GM19397 (cell line): ENCODE data around the gene RGL4.

ENCODE experiments used
- ATAC-seq: cut with Tn5 transposase; IDR thresholded peaks from one replicate; pipeline ENCODE4 v1.9.1; 2021; ENCODE audit warnings: mild to moderate bottlenecking, moderate library complexity; ENCODE audit not compliant: unreplicated experiment

The RGL4 gene

DNA sequence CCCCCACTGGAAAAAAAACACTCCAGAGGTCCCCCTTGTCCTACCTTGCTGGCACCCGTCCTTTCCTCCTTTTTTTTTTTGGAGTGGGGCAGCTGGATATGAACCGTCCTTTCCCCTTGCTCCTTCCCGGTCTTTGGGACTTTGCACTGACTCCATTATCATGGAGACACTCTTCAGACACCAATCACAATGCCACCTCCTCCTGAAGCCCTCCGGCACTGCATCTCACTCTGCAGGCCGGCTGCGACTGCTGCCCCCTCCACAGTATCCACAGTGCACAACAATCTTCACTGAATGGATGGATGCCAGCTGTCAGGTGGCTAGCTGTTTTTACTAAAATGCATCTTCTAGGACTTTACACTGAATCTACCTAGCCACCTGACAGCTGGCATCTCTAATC is 12.7 kb upstream of the RGL4 start:
- no peak for ATAC-seq

DNA sequence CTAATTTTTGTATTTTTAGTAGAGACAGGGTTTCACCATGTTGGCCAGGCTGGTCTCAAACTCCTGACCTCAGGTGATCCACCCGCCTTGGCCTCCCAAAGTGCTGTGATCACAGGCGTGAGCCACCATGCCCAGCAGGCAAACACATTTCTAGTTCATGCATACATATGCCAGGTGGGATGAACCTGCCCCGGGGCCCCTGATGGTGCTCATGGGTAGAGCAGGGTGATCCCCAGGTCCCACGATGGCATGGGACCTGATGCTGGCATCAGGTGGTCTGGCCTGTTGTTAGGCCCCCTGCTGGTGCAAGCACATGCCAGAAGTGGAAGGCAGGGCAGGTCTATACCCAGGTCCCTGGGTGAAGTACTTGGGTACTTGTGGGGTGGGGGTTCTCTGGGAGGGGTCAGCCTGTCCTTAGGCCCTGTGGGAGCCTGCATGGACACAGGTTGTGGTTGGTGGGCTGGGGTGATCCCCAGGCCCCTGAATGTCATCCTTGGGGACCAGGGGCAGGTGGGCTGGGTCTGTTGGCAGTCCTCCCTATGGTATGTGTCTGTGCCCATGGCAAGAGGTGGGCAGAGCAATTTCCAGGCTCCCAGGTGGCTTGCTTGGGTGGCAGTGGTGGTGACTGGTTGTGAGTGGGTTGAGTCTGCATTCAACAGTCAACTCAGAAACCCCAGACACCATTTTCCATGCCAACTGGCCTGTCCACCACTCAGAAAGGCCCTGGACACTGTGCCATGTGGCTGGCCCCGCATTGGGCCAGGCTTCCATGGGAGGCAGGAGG is 9.6 kb upstream of the RGL4 start:
- no peak for ATAC-seq

GRCh38 chr22:23682077-23682476 is 8.7 kb upstream of the RGL4 start:
- ATAC-seq: no peak

DNA sequence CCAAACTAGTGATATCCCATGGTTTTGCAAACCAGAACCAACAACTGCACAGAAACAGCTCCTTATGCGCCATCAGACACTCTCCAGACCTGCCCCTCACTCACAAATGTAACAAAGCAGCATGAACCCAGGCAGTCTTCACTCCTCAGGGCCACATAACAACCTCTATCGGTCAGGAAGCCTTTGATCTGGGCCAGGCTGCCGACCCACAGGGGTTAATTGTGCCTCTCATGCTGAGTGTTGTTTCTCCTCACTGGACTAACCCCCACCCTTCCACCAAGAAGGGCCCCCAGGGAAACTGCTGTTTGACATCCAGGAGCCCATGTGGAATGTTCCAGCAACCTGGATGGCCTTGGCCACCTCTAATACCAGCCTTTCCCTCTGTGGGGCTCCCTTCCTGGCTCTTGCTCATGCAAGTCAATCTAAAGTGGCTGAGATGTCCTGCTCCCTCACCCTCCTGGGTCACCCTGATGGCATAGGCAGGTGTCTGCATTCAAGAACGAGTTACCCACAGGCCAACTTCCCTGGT is 7.9 kb upstream of the RGL4 start:
- no peak for ATAC-seq

DNA sequence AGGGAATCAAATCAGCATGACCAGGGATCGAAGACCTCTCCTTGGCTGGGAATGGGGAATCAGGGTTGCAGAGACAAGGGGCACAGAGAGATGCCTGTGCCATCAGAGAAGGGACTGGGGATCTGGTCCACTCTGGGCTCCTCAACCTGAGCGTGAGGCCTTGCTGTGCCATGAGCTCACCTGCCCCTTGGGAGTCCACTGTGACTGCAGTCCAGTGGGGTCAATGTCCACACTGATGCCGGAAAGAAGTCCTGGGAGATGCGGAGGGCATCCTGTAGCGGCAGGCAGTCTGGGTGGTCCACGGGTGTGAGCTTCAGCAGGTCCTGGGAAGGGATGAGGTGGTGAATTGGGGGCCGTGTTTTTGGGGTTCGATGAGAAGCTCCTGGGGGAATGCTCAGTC is 7.3 kb upstream of the RGL4 start:
- ATAC-seq: no peak

- ATAC-seq: no peak
These were observed 6.8 kb upstream of the RGL4 start for GRCh38 chr22:23684026-23684425.

GRCh38 chr22:23684561-23685031 is 6.2 kb upstream of the RGL4 start:
- ATAC-seq: no peak

GRCh38 chr22:23685205-23685784 is 5.5 kb upstream of the RGL4 start:
- no peak for ATAC-seq

DNA sequence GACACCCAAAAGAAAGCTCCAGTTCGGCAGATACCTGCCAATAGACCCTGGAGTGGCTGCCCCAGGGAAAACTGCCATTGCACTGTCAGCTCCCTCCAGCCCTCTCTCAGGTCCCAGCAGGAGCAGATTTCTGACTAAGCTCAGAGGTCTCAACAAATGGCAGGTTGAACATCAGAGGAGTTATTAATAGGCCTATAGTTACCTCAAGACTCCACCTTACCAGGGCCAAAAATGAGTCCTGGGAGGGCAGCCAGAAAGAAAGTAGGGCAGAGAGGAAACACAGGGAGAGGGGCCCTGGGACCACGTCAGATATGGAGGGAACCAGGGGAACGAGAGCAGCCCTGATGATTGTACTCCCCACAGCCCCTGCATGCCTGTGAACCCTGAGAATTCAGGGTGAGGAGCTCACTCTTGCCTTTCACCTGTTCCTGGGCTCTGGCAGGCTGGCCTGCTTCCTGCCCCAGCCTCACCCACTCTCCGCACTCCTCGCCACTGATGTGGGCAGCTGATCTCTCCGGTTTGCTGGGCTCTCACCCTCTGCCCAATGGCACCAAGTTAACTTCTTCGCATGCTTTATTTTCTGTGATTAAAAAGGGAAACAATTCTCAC is 4.3 kb upstream of the RGL4 start:
- ATAC-seq: no peak

- no peak for ATAC-seq
These were observed 2.7 kb upstream of the RGL4 start for GRCh38 chr22:23688121-23688520.

- ATAC-seq: no peak
These were observed 2.2 kb upstream of the RGL4 start for GRCh38 chr22:23688571-23688970.

GRCh38 chr22:23689414-23689813 is 1.4 kb upstream of the RGL4 start:
- ATAC-seq: no peak

DNA sequence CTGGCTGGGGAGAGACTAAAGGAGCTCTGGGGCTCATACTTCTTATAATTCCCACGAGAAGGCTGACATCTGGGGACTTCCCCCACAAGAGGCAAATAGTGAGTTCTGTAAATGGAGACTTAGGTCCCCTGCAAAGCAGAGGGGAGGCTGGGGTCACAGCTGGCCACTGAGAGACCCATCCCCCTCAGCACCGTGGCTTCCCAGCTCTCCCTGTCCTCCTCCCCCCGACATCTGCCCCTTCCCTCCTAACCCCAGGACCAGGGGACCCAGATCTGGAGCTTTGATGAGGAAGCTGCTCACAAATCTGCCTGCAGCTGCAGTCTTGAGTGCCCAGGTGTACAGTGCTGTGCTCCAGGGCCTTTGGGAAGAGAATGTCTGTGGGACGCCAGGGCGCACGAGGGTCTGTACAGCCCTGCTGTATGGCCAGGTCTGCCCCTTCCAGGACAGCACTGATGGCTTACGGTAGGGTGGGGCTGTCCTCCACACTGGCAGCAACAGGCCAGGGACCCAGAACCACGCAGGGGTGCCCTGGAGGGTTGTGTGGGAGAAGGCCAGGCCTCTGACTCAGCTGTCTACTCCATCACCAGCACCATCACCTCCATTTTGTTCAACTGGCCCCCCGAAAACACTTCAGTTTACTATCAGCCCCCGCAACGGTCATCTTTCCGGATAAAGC is 1.1 kb downstream of the RGL4 start:
- no peak for ATAC-seq

DNA sequence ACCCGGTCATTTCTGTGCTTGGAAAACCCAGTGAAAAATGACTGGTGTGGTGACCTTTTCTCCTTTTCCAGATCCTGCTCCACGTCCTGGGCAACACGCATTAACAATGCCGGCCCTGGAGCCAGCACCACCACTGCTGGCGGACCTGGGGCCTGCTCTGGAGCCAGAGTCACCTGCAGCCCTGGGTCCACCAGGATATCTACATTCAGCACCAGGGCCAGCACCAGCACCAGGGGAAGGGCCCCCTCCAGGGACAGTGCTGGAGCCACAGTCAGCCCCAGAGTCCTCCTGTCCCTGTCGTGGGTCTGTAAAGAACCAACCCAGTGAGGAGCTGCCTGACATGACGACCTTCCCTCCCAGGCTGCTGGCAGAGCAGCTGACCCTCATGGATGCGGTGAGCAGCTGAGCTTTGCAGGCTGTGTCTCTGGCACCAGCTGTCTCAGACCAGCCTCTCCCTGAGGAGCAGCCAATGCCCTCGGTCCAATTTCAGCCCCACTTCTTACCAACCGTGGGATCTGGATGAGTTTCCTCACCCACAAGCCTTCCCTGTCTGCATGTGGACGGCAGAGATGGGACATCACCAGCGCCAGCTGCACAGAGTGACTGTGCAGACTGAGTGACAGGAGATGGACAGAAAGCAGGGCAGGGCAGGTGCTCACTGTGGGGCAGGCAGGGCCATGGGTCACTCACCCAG is 1.9 kb downstream of the RGL4 start:
- no peak for ATAC-seq

DNA sequence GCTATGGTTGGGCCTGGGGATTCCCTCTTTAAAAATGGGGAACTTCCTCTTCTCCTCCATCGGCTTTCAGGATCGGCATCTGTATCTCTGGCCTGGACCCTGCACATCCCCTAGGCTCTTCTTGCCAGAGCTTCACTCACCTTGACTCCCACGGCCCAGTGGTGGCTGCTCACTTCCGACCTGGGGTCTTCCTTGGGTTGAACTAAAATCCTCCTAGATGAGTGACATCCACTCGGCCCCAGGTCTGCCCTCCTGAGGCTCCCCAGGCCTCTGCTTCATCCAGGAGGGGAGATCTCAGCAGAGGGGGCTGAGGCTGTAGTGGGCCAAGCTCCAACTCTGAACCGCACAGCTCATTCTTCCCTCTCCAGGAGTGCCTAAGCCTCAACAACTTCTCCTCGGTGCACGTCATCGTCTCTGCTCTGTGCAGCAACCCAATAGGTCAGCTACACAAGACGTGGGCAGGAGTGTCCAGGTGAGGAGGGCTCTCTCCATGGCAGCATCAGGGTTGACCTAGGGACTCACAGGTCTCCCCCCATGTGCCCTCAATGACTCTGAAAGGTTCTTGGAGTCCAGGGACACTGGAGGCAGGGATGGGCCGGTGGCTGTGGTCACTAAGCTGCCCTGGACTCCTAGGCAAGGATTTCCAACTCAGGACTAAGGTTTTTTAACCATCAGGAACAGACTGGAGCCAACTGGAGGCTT is 3.3 kb downstream of the RGL4 start:
- no peak for ATAC-seq

DNA sequence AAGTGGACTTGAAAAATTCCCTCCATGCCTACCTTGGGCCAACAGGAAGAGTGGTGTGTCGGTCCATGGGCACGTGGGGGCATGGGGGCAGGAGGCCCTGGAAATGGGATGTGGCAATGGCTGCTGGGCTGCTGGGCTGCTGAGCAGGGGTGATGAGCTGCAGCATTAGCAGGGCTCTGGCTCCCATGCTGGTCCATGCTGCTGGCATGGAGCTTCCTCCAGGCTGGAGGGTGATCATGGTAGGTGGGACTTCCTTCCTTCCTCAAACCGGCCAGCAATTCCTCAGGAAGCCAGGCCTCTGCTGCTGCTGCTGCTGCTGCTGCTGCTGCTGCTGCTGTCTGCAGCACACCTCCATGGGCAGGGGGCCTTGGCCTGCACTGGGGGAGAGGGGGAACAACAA is 4.3 kb downstream of the RGL4 start:
- no peak for ATAC-seq

- ATAC-seq: no peak
These were observed 4.9 kb downstream of the RGL4 start for GRCh38 chr22:23695571-23696325.

- peak; percentile 78 for ATAC-seq
These were observed 5.6 kb downstream of the RGL4 start for GRCh38 chr22:23696326-23696851.
